ENCODE measurements around the gene LRRC32. TPM values are rescaled to one million over a fixed set of nuclear protein-coding genes. Genes with fewer than 3 reads are reported as not detected.

Gene LRRC32
- total and polyA plus RNA-seq, 9 of the 15 experiments (the other 6 are each of a cell fraction or from before 2014, with no cell fraction given), result 0.10 to 0.50 (median 0.19) TPM; not detected in 5

GRCh38 chr11:76717816-76718215 is 47.3 kb upstream of the LRRC32 start:
- Histone ChIP-seq H3K27me3 (ENCODE audit: control insufficient read depth in 2 of 2, insufficient read depth in 2 of 2, low read length in 2 of 2) (no peaks in the 10 kb centered on the region), H2AFZ (ENCODE audit: low read depth, low read length) (no peak overlapping the region), H4K20me1 (replicated peaks; ENCODE audit: control insufficient read depth, insufficient read depth, low read length) (no peaks in the 10 kb centered on the region), H3K79me2 (ENCODE audit: control insufficient read depth, insufficient read depth, low read length) (no peaks in the 10 kb centered on the region), H3K4me1 (replicated peaks in 1 of 2; ENCODE audit: control insufficient read depth in 2 of 2, insufficient read depth in 2 of 2, low read length in 2 of 2) (peaks cover 4 to 26% of the 10 kb centered on the region in 2 experiments; a peak in 4 of 5 replicates), H3K9me1 (ENCODE audit: control insufficient read depth, insufficient read depth, low read length) (no peaks in the 10 kb centered on the region), H3K4me2 (ENCODE audit: insufficient read depth, low read length) (no peak overlapping the region), H3K4me3 (no peak overlapping the region), H3K9me3 (replicated peaks; ENCODE audit: control insufficient read depth, insufficient read depth, low read depth, low read length) (no peaks in the 10 kb centered on the region), H3K36me3 (ENCODE audit: control insufficient read depth, insufficient read depth, low read length) (no peaks in the 10 kb centered on the region), H3K9ac (ENCODE audit: insufficient read depth in 1 of 2, low read depth in 2 of 2, low read length in 2 of 2) (no peak overlapping the region), H3K27ac (ENCODE audit: extremely low read depth, low read depth, low read length) (no peak overlapping the region)
- ChIA-PET POLR2A (interaction anchor here (1.1 to 1.2 kb wide), 2 partner anchors 12 to 15 kb away, joined by 3 to 5 read pairs; no protein-coding TSS in a partner anchor), CTCF (ENCODE audit: low intra/inter-chr PET ratio) (no interaction called here)
- in situ Hi-C loops (cut with MboI) (no loop called here), intact Hi-C loops (cut with micrococcal nuclease) (no loop called here)
- no peak for ATAC-seq
- no TSS peak for BruUV-seq (replicated peaks)
- DNase-seq (ENCODE audit: extremely low read depth in 1 of 4, low spot score in 3 of 4), result no peak
- 58% methylated on average over 5 of the region's 5 CpGs for WGBS (ENCODE audit: insufficient coverage, low coverage, missing lambda C conversion rate)
- FAIRE-seq, result no peak
- no peak for TF ChIP-seq DNMT1 (IDR thresholded peaks at IDR 0.05)
- TF ChIP-seq ZNF140 (CRISPR knock-in tag; IDR thresholded peaks at IDR 0.05), result no peak
- no peak for TF ChIP-seq E2F3 (CRISPR knock-in tag; IDR thresholded peaks at IDR 0.05)
- TF ChIP-seq NR3C1 (CRISPR knock-in tag; IDR thresholded peaks at IDR 0.05), result no peak
- TF ChIP-seq ZNF512 (tag; IDR thresholded peaks at IDR 0.05), result no peak
- TF ChIP-seq DEAF1 (CRISPR knock-in tag; IDR thresholded peaks at IDR 0.05), result no peak
- no peak for TF ChIP-seq GABPB2 (CRISPR knock-in tag; conservative IDR thresholded peaks at IDR 0.05)
- TF ChIP-seq ARID4B (CRISPR knock-in tag; IDR thresholded peaks at IDR 0.05), result no peak
- TF ChIP-seq NFYB (IDR thresholded peaks at IDR 0.05; ENCODE audit: extremely low read depth, insufficient read length), result no peak
- TF ChIP-seq XRCC4 (IDR thresholded peaks at IDR 0.05; ENCODE audit: extremely low read depth, insufficient read depth, insufficient read length), result no peak
- TF ChIP-seq SMAD1 (IDR thresholded peaks at IDR 0.05; ENCODE audit: low read depth, low read length, partially characterized antibody), result no peak
- TF ChIP-seq ZBTB12 (CRISPR knock-in tag; IDR thresholded peaks at IDR 0.05), result no peak
- no peak for TF ChIP-seq RFX1 (IDR thresholded peaks at IDR 0.05)
- TF ChIP-seq DIDO1 (tag; IDR thresholded peaks at IDR 0.05; ENCODE audit: low read depth), result no peak
- TF ChIP-seq SRF (CRISPR knock-in tag; IDR thresholded peaks at IDR 0.05), result no peak
- no peak for TF ChIP-seq HDAC2 (IDR thresholded peaks at IDR 0.05)
